Ovary (tissue), 3 donors: Measurements from ENCODE around the gene SLC44A4.

Experiments used
- EP300 ChIP-seq: sonication (generic); formaldehyde crosslinking; IDR thresholded peaks from one replicate; pipeline ENCODE4 v1.6.1; 2017; ENCODE audit warnings: antibody characterized with exemption
- POLR2A ChIP-seq: fragments of 450-650 bp; IDR thresholded peaks from one replicate; pipeline ENCODE4 v1.6.1; 2017; ENCODE audit warnings: antibody characterized with exemption, mild to moderate bottlenecking, moderate library complexity
- TF ChIP-seq, protein P1 (sequence below), 3 donors: fragments of 450-650 bp in 2 of 3; fragments of 200-600 bp in 1 of 3; IDR thresholded peaks; one replicate each; pipeline versions ENCODE4 v1.5.1 to v1.8.0; 2016 to 2022; ENCODE audit warnings: antibody characterized with exemption in 3 of 3, mild to moderate bottlenecking in 1 of 3
- donor health status: DM: no; HTN: no; CAD: no.

DNA sequence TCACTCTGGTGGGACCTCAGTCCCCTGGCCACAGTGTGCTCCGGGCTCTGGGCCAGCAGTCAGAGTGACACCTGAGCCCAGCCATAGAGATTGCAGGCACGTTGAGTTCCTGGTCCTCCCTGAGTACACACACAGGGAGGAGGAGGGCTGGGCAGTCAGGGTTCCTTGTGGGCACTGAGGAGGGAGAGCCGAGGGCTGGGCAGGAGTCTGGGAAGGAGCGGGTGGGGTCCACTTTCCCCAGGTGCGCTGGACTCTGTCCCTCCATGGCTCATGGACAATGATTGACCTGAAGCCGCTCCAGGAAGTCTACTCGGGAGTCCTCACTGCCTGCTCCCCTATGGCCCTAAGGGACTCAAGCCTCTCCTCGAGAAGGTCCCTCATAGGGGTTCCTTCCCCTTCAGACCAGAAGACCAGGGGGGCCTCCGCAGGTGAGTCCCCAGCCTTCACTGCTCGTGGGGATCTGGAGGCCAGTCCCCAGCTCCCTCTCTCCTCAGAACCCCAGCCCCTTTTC lies 1.1 kb downstream of the SLC44A4 start:
- TF ChIP-seq, protein P1, sequence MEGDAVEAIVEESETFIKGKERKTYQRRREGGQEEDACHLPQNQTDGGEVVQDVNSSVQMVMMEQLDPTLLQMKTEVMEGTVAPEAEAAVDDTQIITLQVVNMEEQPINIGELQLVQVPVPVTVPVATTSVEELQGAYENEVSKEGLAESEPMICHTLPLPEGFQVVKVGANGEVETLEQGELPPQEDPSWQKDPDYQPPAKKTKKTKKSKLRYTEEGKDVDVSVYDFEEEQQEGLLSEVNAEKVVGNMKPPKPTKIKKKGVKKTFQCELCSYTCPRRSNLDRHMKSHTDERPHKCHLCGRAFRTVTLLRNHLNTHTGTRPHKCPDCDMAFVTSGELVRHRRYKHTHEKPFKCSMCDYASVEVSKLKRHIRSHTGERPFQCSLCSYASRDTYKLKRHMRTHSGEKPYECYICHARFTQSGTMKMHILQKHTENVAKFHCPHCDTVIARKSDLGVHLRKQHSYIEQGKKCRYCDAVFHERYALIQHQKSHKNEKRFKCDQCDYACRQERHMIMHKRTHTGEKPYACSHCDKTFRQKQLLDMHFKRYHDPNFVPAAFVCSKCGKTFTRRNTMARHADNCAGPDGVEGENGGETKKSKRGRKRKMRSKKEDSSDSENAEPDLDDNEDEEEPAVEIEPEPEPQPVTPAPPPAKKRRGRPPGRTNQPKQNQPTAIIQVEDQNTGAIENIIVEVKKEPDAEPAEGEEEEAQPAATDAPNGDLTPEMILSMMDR (IDR thresholded peaks at IDR 0.05), result no peak
- TF ChIP-seq POLR2A (no peak), EP300 (no peak)
